HG02973 (cell line): ENCODE data around the gene RAX2.

Experiments used
- ATAC-seq: cut with Tn5 transposase; IDR thresholded peaks from one replicate; pipeline ENCODE4 v1.9.1; 2021; ENCODE audit warnings: moderate library complexity; ENCODE audit not compliant: unreplicated experiment

Gene RAX2

GRCh38 chr19:3733549-3734309 is 38.3 kb downstream of the RAX2 start:
- ATAC-seq, result no peak

- ATAC-seq, result no peak
Measured at GRCh38 chr19:3732108-3732507, 39.9 kb downstream of the RAX2 start.

- ATAC-seq, result no peak
Measured at GRCh38 chr19:3730457-3730958, 41.5 kb downstream of the RAX2 start.

- ATAC-seq, result no peak
Measured at GRCh38 chr19:3725640-3726310, 46.3 kb downstream of the RAX2 start.

- no peak for ATAC-seq
Measured at GRCh38 chr19:3725121-3725520, 46.9 kb downstream of the RAX2 start.

- ATAC-seq, result no peak
Measured at GRCh38 chr19:3723883-3724282, 48.1 kb downstream of the RAX2 start.

- ATAC-seq, result no peak
Measured at GRCh38 chr19:3723110-3723488, 48.9 kb downstream of the RAX2 start.

- ATAC-seq, result no peak
Measured at GRCh38 chr19:3722443-3723109, 49.5 kb downstream of the RAX2 start.

- ATAC-seq, result no peak
Measured at GRCh38 chr19:3721887-3722442, 50.1 kb downstream of the RAX2 start.

GRCh38 chr19:3721131-3721886 is 50.7 kb downstream of the RAX2 start:
- ATAC-seq, result no peak

- ATAC-seq, result no peak
Measured at GRCh38 chr19:3720349-3720917, 51.6 kb downstream of the RAX2 start.

GRCh38 chr19:3719868-3720267 is 52.2 kb downstream of the RAX2 start:
- no peak for ATAC-seq
